ENCODE data around the gene TUBA3E. TPM values are rescaled to one million over a fixed set of nuclear protein-coding genes. Genes with fewer than 3 reads are reported as not detected.
"Not testable (repeated sequence)": the region's sequence is repeated elsewhere in the genome, so short reads cannot be mapped to it uniquely, and the experiment has no call there.

The TUBA3E gene
- total RNA-seq, 1 donor from 2014 or later, result not detected

DNA sequence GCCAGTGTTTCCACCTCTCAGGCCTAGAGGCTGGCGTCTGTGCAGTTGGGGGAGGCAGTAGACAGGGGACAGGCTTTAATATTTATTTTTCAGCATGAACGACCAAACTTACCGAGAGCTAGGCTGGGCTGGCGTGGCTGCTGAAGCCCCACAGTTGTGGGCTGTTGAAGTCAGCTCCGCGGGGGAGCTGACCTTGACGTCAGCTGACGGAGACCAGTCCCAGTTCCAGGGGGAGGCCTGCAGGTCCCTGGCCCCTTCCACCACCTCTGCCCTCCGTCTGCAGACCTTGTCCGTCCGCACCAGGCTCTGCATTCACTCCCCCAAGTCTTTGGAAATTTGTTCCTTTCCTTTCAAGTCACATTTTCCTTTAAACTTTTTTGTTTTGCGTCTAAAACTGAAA is 33.4 kb upstream of the TUBA3E start:
- Mint-ChIP-seq H3K4me1 (ENCODE audit: low read depth, unreplicated experiment) (no peaks in the 10 kb centered on the region), H3K4me3 (ENCODE audit: unreplicated experiment) (no peak overlapping the region), H3K27ac (ENCODE audit: unreplicated experiment) (no peak overlapping the region), H3K36me3 (ENCODE audit: unreplicated experiment) (no peaks in the 10 kb centered on the region), H3K27me3 (ENCODE audit: unreplicated experiment) (no peaks in the 10 kb centered on the region), H3K9me3 (ENCODE audit: unreplicated experiment) (peaks cover 2% of the 10 kb centered on the region)
- DNase-seq, result no peak
- TF ChIP-seq, protein P1, sequence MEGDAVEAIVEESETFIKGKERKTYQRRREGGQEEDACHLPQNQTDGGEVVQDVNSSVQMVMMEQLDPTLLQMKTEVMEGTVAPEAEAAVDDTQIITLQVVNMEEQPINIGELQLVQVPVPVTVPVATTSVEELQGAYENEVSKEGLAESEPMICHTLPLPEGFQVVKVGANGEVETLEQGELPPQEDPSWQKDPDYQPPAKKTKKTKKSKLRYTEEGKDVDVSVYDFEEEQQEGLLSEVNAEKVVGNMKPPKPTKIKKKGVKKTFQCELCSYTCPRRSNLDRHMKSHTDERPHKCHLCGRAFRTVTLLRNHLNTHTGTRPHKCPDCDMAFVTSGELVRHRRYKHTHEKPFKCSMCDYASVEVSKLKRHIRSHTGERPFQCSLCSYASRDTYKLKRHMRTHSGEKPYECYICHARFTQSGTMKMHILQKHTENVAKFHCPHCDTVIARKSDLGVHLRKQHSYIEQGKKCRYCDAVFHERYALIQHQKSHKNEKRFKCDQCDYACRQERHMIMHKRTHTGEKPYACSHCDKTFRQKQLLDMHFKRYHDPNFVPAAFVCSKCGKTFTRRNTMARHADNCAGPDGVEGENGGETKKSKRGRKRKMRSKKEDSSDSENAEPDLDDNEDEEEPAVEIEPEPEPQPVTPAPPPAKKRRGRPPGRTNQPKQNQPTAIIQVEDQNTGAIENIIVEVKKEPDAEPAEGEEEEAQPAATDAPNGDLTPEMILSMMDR (IDR thresholded peaks at IDR 0.05; ENCODE audit: partially characterized antibody, unreplicated experiment), result no peak

DNA sequence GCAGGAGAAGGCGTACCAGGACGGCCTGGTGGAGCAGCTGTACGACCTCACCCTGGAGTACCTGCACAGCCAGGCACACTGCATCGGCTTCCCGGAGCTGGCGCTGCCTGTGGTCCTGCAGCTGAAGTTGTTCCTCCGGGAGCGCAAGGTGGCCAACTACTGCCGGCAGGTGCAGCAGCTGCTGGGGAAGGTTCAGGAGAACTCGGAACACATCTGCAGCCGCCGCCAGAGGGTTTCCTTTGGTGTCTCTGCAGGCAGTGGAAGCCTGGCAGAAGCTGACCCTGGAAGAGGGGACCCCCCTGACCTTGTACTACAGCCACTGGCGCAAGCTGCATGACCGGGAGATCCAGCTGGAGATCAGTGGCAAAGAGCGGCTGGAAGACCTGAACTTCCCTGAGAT is 32.7 kb upstream of the TUBA3E start:
- not testable (repeated sequence) for H3K27me3 Mint-ChIP-seq (ENCODE audit: unreplicated experiment); DNase-seq; H3K27ac Mint-ChIP-seq (ENCODE audit: unreplicated experiment); H3K36me3 Mint-ChIP-seq (ENCODE audit: unreplicated experiment); H3K9me3 Mint-ChIP-seq (ENCODE audit: unreplicated experiment); H3K4me1 Mint-ChIP-seq (ENCODE audit: low read depth, unreplicated experiment); H3K4me3 Mint-ChIP-seq (ENCODE audit: unreplicated experiment)

DNA sequence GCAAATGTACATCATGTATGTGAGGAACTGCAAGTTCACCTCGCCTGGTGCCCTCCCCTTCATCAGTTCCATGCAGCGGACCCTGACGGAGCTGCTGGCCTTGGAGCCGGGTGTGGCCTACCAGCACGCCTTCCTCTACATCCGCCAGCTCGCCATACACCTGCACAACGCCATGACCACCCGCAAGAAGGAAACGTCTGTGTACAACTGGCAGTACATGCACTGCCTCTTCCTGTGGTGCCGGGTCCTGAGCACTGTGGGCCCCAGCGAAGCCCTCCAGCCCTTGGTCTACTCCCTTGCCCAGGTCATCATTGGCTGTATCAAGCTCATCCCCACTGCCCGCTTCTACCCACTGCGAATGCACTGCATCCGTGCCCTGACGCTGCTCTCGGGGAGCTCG is 32.1 kb upstream of the TUBA3E start:
- H3K4me1 Mint-ChIP-seq (ENCODE audit: low read depth, unreplicated experiment); H3K27me3 Mint-ChIP-seq (ENCODE audit: unreplicated experiment); DNase-seq; H3K9me3 Mint-ChIP-seq (ENCODE audit: unreplicated experiment); H3K4me3 Mint-ChIP-seq (ENCODE audit: unreplicated experiment); H3K27ac Mint-ChIP-seq (ENCODE audit: unreplicated experiment); H3K36me3 Mint-ChIP-seq (ENCODE audit: unreplicated experiment): not testable (repeated sequence)

DNA sequence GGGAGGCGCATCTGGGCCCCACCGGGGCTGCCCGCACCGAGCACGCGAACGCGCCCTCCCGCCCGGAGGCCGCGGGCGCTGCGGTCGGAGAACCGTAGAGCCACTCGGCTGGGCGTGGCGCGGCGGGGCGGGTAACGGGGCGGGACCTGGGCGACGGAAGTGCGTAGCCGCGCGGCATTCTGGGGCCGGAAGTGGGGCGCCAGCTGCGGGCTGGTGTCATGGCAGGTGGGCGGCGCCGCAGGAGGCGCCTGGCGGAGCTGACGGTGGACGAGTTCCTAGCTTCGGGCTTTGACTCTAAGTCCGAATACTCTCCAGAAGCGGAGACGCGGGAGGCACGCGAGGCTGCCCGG is 30.9 kb upstream of the TUBA3E start:
- DNase-seq; H3K4me1 Mint-ChIP-seq (ENCODE audit: low read depth, unreplicated experiment); H3K9me3 Mint-ChIP-seq (ENCODE audit: unreplicated experiment); H3K36me3 Mint-ChIP-seq (ENCODE audit: unreplicated experiment); H3K27ac Mint-ChIP-seq (ENCODE audit: unreplicated experiment); H3K4me3 Mint-ChIP-seq (ENCODE audit: unreplicated experiment); H3K27me3 Mint-ChIP-seq (ENCODE audit: unreplicated experiment): not testable (repeated sequence)

DNA sequence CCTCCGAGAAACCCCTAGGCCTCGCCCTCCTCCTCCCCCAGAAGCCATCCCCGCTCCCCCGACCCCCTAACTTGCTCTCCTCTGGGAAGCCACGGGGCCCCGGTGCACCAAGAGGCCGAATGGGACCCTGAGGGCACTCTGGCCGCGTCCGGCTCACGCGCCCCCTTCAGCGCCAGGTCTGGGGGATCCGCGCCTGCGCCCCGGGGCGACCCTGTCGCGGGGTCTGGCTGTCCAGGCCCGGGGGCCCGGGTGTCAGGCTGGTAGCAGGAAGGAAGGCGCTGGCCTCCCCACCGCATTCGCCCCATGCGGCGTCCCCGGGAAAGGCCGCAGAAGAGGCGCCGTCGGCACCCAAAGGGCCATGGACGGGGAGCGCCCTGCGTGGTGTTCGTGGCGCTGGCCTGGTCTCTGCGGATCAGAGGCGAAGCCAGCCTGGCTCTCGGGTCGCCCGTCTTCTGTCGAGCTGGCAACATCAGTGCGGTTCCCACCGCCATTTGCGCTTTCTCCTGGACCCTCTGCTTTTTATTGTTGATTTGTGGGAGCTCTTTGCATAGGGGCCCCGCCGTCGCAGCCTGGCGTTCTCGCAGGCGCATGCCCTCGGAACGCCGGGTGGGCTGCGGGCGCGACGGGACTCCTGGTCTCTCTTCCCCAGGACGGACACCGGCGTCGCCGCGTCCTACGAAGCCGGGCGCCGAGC is 30.4 kb upstream of the TUBA3E start:
- not testable (repeated sequence) for H3K27ac Mint-ChIP-seq (ENCODE audit: unreplicated experiment); DNase-seq; H3K36me3 Mint-ChIP-seq (ENCODE audit: unreplicated experiment); H3K27me3 Mint-ChIP-seq (ENCODE audit: unreplicated experiment); H3K4me3 Mint-ChIP-seq (ENCODE audit: unreplicated experiment); H3K4me1 Mint-ChIP-seq (ENCODE audit: low read depth, unreplicated experiment); H3K9me3 Mint-ChIP-seq (ENCODE audit: unreplicated experiment)

DNA sequence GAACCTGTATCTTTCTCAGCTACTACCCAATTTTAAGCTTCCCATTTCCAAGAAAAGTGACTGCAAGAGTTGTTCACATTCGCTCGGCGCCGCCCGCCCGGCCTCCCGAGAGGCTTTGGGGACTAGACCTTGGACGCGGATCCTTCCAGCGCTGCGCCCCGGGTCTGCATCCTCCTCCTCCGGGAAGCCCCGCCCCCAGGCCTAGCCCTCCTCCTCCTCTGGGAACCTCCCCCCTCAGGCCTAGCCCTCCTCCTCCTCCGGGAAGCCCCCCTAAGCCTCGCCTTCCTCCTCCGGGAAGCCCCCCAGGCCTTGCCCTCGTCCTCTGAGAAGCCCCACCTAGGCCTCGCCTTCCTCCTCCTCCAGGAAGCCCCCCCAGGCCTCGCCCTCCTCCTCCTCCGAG is 29.8 kb upstream of the TUBA3E start:
- not testable (repeated sequence) for H3K4me1 Mint-ChIP-seq (ENCODE audit: low read depth, unreplicated experiment); H3K9me3 Mint-ChIP-seq (ENCODE audit: unreplicated experiment); H3K4me3 Mint-ChIP-seq (ENCODE audit: unreplicated experiment); H3K36me3 Mint-ChIP-seq (ENCODE audit: unreplicated experiment); H3K27me3 Mint-ChIP-seq (ENCODE audit: unreplicated experiment); H3K27ac Mint-ChIP-seq (ENCODE audit: unreplicated experiment); DNase-seq

DNA sequence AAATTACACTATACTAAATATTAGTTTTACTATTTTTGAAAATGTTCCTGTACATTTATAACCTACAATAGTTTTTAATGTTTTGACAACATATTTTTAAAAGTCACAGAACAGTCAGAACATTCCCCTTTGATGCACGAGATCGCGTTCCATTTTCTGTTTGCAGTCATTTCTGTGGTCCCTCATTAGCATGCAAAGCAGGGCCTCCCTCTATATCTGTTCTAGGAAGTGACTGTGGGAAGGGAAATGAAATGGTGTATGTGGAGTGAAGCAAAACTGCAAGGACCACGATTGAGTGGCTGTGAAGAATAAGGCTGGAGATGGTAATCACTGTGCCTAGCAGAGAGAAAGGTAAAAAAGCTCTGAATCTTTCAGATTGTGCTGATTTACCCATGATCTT is 24.3 kb upstream of the TUBA3E start:
- not testable (repeated sequence) for H3K4me1 Mint-ChIP-seq (ENCODE audit: low read depth, unreplicated experiment); H3K4me3 Mint-ChIP-seq (ENCODE audit: unreplicated experiment); H3K36me3 Mint-ChIP-seq (ENCODE audit: unreplicated experiment); H3K9me3 Mint-ChIP-seq (ENCODE audit: unreplicated experiment); H3K27me3 Mint-ChIP-seq (ENCODE audit: unreplicated experiment); DNase-seq; H3K27ac Mint-ChIP-seq (ENCODE audit: unreplicated experiment)

DNA sequence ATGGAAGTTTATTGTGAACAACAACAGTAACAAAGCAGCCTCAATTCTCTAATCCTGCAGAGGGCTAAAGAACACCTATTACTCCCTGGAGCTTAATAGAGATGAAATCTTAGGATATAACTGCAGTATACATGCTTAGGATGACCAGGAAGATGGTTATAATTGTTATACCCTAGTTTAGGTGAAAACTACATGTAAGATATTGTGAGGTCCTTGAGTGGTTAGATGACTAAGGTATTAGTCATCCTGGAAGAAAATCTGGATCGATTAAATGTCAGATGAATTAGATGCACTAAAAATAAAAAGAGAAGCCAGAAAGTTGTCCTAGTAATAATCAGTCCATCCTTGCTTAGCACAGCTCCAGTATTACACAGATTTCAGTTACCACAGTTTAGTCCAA is 22.3 kb upstream of the TUBA3E start:
- not testable (repeated sequence) for H3K27me3 Mint-ChIP-seq (ENCODE audit: unreplicated experiment); H3K4me3 Mint-ChIP-seq (ENCODE audit: unreplicated experiment); H3K36me3 Mint-ChIP-seq (ENCODE audit: unreplicated experiment); DNase-seq; H3K27ac Mint-ChIP-seq (ENCODE audit: unreplicated experiment); H3K4me1 Mint-ChIP-seq (ENCODE audit: low read depth, unreplicated experiment); H3K9me3 Mint-ChIP-seq (ENCODE audit: unreplicated experiment)

DNA sequence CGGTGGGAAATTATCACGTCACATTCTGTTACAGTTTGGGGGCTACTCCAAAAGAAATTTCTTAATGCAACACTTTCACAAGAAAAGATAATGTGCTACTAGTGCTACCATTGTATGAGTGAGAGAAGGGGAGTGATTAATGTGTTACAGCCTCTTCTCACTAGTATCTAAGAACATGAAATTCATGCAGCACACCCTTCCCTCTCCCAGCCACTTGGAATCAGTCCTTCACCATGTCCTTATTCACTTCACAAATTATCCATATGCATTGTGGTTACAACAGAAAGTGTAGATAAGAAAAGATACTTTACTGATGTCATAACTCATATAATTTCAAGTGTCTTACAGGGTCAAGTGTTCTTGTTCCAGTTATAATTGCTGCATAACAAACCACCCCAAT is 20.9 kb upstream of the TUBA3E start:
- not testable (repeated sequence) for H3K27ac Mint-ChIP-seq (ENCODE audit: unreplicated experiment); DNase-seq; H3K27me3 Mint-ChIP-seq (ENCODE audit: unreplicated experiment); H3K4me3 Mint-ChIP-seq (ENCODE audit: unreplicated experiment); H3K36me3 Mint-ChIP-seq (ENCODE audit: unreplicated experiment); H3K4me1 Mint-ChIP-seq (ENCODE audit: low read depth, unreplicated experiment); H3K9me3 Mint-ChIP-seq (ENCODE audit: unreplicated experiment)

DNA sequence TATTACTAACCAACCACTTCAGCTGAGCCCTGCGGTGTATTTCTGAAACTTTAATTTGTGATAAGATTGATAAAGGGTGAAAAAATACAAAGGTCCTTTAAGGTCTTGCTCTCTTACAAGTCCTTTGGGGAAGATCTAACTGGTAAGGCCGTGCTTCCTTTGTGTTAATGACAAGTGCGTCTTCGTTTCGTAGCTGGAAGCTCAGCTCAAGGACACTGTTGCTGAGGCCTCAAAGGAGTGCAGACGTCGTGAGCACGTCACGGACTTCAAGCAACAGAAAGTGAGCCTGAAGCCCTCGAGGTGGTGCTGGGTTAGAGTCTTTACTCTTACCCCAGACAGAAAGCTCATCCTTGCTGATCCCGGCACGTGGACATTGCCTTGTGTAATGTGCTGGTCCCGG is 8.8 kb upstream of the TUBA3E start:
- H3K27ac Mint-ChIP-seq (ENCODE audit: unreplicated experiment); H3K36me3 Mint-ChIP-seq (ENCODE audit: unreplicated experiment); H3K4me3 Mint-ChIP-seq (ENCODE audit: unreplicated experiment); DNase-seq; H3K27me3 Mint-ChIP-seq (ENCODE audit: unreplicated experiment); H3K9me3 Mint-ChIP-seq (ENCODE audit: unreplicated experiment); H3K4me1 Mint-ChIP-seq (ENCODE audit: low read depth, unreplicated experiment): not testable (repeated sequence)

DNA sequence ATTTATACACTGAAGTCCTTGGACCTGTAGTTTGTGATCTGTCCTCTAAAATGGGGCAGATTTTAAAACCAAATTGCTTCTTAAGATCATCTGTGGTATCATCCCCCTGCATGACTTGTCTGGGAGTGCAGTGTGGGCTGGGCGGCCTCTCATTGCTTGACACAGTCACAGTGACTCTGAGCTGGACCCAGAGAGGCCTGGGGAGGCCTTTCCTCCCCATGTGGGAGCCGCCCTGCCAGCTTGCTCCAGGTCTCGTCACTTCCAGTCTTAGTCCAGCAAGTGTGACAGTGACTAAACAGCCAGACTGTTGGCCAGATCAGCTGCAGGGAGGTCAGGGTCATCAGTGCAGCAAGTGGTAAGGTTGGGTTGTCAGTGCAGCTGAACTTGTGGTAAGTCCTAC is 4.9 kb upstream of the TUBA3E start:
- H3K36me3 Mint-ChIP-seq (ENCODE audit: unreplicated experiment); H3K4me1 Mint-ChIP-seq (ENCODE audit: low read depth, unreplicated experiment); H3K27me3 Mint-ChIP-seq (ENCODE audit: unreplicated experiment): not testable (repeated sequence)

DNA sequence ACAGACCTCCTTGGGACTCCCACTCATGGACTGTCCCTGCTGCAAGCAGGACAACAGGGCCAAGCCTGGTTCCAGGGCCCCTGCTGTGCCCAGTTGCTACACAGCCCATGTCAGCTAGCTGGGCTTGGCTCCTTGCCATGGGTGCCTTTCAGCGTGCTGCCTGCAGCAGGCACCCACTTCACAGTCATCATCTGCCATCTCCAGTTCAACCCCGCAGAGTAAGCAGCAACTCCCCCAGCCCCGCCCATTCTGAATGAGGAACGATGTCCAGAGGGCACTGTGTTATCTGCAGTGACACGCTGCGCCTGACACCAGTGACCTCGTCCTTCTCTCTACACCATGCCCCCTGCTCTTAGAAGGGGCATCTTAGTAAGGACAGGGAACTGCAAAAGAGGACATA is 4.3 kb upstream of the TUBA3E start:
- not testable (repeated sequence) for H3K4me3 Mint-ChIP-seq (ENCODE audit: unreplicated experiment); H3K27ac Mint-ChIP-seq (ENCODE audit: unreplicated experiment); H3K27me3 Mint-ChIP-seq (ENCODE audit: unreplicated experiment); H3K36me3 Mint-ChIP-seq (ENCODE audit: unreplicated experiment); H3K9me3 Mint-ChIP-seq (ENCODE audit: unreplicated experiment); H3K4me1 Mint-ChIP-seq (ENCODE audit: low read depth, unreplicated experiment); DNase-seq

More for the DNA sequence above, 4.9 kb upstream of the TUBA3E start:
- H3K27ac Mint-ChIP-seq (ENCODE audit: unreplicated experiment); H3K9me3 Mint-ChIP-seq (ENCODE audit: unreplicated experiment); H3K4me3 Mint-ChIP-seq (ENCODE audit: unreplicated experiment); DNase-seq: not testable (repeated sequence)
